ENCODE results near the gene FITM2.

- TF ChIP-seq CTCF (IDR thresholded peaks at IDR 0.05; ENCODE audit: low read depth, low read length, poor library complexity, severe bottlenecking) (no peak), EZH2phosphoT487 (IDR thresholded peaks at IDR 0.05; ENCODE audit: borderline replicate concordance, low read length) (no peak)
Measured at GRCh38 chr20:44360221-44360620, 49.2 kb upstream of the FITM2 start.

All from DOHH2 (cell line).